Endothelial cell of umbilical vein (primary cell): Measurements from ENCODE around the gene DNAJB9.

ENCODE experiments used
- EZH2 ChIP-seq: IDR thresholded peaks from 2 replicates; pipeline ENCODE4 v1.6.1; 2012; ENCODE audit warnings: borderline replicate concordance, low read depth, mild to moderate bottlenecking, moderate library complexity, low read length, inconsistent platforms; ENCODE audit not compliant: severe bottlenecking
- GATA2 ChIP-seq: IDR thresholded peaks from 2 replicates; pipeline ENCODE4 v1.7.0; 2011; ENCODE audit warnings: low read depth, mild to moderate bottlenecking, moderate library complexity, mixed read lengths, low read length; ENCODE audit not compliant: insufficient read length, insufficient read depth
- POLR2A ChIP-seq: IDR thresholded peaks from 2 replicates; pipeline ENCODE4 v1.6.1; 2012; ENCODE audit warnings: low read depth, mild to moderate bottlenecking, control low read depth, low read length
- POLR2AphosphoS5 ChIP-seq: IDR thresholded peaks from 2 replicates; pipeline ENCODE4 v1.6.1; 2012; ENCODE audit warnings: low read depth, mild to moderate bottlenecking, control low read depth, low read length, moderate library complexity; ENCODE audit not compliant: insufficient read depth
- TF ChIP-seq, protein P1 (sequence below), 2 donors: IDR thresholded peaks; 1 replicate in 1 of 2; 2 replicates in 1 of 2; pipeline ENCODE4 v1.5.1; 2011; ENCODE audit warnings: low read length in 2 of 2, mild to moderate bottlenecking in 2 of 2, moderate library complexity in 2 of 2, control low read depth in 1 of 2, inconsistent platforms in 1 of 2, low read depth in 1 of 2; ENCODE audit not compliant: insufficient read depth in 1 of 2; ENCODE audit errors: extremely low read depth in 1 of 2
- TF ChIP-seq, protein P2 (sequence below): IDR thresholded peaks from 2 replicates; pipeline ENCODE4 v1.6.1; 2011; ENCODE audit not compliant: insufficient read depth, insufficient read length

DNA sequence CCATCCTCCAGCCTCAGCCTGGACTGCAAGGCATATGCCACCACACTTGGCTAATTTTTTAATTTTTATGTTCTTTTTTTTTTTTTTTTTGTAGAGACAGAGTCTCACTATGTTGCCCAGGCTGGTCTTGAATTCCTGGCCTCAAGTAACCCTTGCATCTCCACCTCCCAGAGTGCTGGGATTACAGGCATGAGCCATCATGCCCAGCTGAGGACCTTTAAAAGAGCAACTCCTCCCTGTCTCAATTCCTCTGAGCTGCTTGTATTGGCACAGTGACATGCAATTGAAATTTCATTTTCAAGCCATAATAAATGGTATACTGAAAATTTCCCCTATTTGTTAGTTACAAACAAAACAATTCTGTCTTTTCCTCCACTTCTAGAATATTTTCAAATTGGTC is 19.5 kb downstream of the DNAJB9 start:
- TF ChIP-seq, protein P1, sequence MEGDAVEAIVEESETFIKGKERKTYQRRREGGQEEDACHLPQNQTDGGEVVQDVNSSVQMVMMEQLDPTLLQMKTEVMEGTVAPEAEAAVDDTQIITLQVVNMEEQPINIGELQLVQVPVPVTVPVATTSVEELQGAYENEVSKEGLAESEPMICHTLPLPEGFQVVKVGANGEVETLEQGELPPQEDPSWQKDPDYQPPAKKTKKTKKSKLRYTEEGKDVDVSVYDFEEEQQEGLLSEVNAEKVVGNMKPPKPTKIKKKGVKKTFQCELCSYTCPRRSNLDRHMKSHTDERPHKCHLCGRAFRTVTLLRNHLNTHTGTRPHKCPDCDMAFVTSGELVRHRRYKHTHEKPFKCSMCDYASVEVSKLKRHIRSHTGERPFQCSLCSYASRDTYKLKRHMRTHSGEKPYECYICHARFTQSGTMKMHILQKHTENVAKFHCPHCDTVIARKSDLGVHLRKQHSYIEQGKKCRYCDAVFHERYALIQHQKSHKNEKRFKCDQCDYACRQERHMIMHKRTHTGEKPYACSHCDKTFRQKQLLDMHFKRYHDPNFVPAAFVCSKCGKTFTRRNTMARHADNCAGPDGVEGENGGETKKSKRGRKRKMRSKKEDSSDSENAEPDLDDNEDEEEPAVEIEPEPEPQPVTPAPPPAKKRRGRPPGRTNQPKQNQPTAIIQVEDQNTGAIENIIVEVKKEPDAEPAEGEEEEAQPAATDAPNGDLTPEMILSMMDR (IDR thresholded peaks at IDR 0.05; ENCODE audit: extremely low read depth in 1 of 2, insufficient read depth in 1 of 2, low read depth in 1 of 2, low read length in 2 of 2) = no peak
- TF ChIP-seq POLR2A = no peak
- TF ChIP-seq, protein P2, sequence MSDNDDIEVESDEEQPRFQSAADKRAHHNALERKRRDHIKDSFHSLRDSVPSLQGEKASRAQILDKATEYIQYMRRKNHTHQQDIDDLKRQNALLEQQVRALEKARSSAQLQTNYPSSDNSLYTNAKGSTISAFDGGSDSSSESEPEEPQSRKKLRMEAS = no peak
- TF ChIP-seq GATA2 = no peak
- TF ChIP-seq POLR2AphosphoS5 = no peak
- no peak for TF ChIP-seq EZH2
